ENCODE measurements around the gene POLE. TPM values are rescaled to one million over a fixed set of nuclear protein-coding genes. Genes with fewer than 3 reads are reported as not detected.

Gene POLE
- total and polyA plus RNA-seq, 9 of the 15 experiments (the other 6 are each of a cell fraction or from before 2014, with no cell fraction given), result 2.4 to 154 (median 49.6) TPM

DNA sequence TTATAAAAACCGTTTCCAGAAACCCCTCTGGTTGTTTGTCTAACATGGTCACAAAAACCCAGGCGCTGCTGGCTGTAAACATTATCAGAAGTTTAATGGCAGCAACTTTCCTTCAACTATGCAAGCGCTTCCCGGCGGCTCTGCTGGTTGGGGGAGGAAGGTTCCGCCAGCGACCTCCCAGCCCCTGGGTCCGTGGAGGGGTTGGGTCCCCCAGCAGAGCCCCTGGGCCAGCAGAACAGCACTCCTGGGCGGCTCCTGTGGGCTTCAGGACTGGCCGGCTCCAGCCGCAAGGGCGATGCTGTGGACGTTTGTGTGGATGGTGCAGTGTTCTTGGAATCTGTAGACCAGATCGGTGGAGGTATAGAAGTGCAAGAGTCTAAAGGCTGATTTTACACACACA lies 102.7 kb downstream of the POLE start (continued):
- TF ChIP-seq, protein P1, sequence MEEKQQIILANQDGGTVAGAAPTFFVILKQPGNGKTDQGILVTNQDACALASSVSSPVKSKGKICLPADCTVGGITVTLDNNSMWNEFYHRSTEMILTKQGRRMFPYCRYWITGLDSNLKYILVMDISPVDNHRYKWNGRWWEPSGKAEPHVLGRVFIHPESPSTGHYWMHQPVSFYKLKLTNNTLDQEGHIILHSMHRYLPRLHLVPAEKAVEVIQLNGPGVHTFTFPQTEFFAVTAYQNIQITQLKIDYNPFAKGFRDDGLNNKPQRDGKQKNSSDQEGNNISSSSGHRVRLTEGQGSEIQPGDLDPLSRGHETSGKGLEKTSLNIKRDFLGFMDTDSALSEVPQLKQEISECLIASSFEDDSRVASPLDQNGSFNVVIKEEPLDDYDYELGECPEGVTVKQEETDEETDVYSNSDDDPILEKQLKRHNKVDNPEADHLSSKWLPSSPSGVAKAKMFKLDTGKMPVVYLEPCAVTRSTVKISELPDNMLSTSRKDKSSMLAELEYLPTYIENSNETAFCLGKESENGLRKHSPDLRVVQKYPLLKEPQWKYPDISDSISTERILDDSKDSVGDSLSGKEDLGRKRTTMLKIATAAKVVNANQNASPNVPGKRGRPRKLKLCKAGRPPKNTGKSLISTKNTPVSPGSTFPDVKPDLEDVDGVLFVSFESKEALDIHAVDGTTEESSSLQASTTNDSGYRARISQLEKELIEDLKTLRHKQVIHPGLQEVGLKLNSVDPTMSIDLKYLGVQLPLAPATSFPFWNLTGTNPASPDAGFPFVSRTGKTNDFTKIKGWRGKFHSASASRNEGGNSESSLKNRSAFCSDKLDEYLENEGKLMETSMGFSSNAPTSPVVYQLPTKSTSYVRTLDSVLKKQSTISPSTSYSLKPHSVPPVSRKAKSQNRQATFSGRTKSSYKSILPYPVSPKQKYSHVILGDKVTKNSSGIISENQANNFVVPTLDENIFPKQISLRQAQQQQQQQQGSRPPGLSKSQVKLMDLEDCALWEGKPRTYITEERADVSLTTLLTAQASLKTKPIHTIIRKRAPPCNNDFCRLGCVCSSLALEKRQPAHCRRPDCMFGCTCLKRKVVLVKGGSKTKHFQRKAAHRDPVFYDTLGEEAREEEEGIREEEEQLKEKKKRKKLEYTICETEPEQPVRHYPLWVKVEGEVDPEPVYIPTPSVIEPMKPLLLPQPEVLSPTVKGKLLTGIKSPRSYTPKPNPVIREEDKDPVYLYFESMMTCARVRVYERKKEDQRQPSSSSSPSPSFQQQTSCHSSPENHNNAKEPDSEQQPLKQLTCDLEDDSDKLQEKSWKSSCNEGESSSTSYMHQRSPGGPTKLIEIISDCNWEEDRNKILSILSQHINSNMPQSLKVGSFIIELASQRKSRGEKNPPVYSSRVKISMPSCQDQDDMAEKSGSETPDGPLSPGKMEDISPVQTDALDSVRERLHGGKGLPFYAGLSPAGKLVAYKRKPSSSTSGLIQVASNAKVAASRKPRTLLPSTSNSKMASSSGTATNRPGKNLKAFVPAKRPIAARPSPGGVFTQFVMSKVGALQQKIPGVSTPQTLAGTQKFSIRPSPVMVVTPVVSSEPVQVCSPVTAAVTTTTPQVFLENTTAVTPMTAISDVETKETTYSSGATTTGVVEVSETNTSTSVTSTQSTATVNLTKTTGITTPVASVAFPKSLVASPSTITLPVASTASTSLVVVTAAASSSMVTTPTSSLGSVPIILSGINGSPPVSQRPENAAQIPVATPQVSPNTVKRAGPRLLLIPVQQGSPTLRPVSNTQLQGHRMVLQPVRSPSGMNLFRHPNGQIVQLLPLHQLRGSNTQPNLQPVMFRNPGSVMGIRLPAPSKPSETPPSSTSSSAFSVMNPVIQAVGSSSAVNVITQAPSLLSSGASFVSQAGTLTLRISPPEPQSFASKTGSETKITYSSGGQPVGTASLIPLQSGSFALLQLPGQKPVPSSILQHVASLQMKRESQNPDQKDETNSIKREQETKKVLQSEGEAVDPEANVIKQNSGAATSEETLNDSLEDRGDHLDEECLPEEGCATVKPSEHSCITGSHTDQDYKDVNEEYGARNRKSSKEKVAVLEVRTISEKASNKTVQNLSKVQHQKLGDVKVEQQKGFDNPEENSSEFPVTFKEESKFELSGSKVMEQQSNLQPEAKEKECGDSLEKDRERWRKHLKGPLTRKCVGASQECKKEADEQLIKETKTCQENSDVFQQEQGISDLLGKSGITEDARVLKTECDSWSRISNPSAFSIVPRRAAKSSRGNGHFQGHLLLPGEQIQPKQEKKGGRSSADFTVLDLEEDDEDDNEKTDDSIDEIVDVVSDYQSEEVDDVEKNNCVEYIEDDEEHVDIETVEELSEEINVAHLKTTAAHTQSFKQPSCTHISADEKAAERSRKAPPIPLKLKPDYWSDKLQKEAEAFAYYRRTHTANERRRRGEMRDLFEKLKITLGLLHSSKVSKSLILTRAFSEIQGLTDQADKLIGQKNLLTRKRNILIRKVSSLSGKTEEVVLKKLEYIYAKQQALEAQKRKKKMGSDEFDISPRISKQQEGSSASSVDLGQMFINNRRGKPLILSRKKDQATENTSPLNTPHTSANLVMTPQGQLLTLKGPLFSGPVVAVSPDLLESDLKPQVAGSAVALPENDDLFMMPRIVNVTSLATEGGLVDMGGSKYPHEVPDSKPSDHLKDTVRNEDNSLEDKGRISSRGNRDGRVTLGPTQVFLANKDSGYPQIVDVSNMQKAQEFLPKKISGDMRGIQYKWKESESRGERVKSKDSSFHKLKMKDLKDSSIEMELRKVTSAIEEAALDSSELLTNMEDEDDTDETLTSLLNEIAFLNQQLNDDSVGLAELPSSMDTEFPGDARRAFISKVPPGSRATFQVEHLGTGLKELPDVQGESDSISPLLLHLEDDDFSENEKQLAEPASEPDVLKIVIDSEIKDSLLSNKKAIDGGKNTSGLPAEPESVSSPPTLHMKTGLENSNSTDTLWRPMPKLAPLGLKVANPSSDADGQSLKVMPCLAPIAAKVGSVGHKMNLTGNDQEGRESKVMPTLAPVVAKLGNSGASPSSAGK (IDR thresholded peaks at IDR 0.05), result no peak
- no peak for TF ChIP-seq NCOA1 (IDR thresholded peaks at IDR 0.05; ENCODE audit: low read depth)
- TF ChIP-seq PRMT5 (CRISPR knock-in tag; IDR thresholded peaks at IDR 0.05), result no peak
- no peak for TF ChIP-seq HDAC1 (IDR thresholded peaks at IDR 0.05)
- no peak for TF ChIP-seq SIN3A (IDR thresholded peaks at IDR 0.05; ENCODE audit: borderline replicate concordance in 2 of 2, control insufficient read depth in 1 of 2, low read depth in 2 of 2, low read length in 2 of 2)
- TF ChIP-seq TCF3 (CRISPR knock-in tag; IDR thresholded peaks at IDR 0.05), result no peak
- TF ChIP-seq, protein P2, sequence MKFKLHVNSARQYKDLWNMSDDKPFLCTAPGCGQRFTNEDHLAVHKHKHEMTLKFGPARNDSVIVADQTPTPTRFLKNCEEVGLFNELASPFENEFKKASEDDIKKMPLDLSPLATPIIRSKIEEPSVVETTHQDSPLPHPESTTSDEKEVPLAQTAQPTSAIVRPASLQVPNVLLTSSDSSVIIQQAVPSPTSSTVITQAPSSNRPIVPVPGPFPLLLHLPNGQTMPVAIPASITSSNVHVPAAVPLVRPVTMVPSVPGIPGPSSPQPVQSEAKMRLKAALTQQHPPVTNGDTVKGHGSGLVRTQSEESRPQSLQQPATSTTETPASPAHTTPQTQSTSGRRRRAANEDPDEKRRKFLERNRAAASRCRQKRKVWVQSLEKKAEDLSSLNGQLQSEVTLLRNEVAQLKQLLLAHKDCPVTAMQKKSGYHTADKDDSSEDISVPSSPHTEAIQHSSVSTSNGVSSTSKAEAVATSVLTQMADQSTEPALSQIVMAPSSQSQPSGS (CRISPR knock-in tag; IDR thresholded peaks at IDR 0.05), result no peak
- no peak for TF ChIP-seq CXXC5 (CRISPR knock-in tag; IDR thresholded peaks at IDR 0.05)
- no peak for TF ChIP-seq PPARD (CRISPR knock-in tag; IDR thresholded peaks at IDR 0.05)
- no peak for TF ChIP-seq POLR3G (IDR thresholded peaks at IDR 0.05; ENCODE audit: extremely low read depth, insufficient read length, insufficient replicate concordance)
- TF ChIP-seq, protein P3, sequence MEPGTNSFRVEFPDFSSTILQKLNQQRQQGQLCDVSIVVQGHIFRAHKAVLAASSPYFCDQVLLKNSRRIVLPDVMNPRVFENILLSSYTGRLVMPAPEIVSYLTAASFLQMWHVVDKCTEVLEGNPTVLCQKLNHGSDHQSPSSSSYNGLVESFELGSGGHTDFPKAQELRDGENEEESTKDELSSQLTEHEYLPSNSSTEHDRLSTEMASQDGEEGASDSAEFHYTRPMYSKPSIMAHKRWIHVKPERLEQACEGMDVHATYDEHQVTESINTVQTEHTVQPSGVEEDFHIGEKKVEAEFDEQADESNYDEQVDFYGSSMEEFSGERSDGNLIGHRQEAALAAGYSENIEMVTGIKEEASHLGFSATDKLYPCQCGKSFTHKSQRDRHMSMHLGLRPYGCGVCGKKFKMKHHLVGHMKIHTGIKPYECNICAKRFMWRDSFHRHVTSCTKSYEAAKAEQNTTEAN (CRISPR knock-in tag; IDR thresholded peaks at IDR 0.05), result no peak
- TF ChIP-seq ZNF695 (CRISPR knock-in tag; IDR thresholded peaks at IDR 0.05), result no peak
- TF ChIP-seq SLC30A9 (CRISPR knock-in tag; IDR thresholded peaks at IDR 0.05), result no peak
- no peak for TF ChIP-seq HNRNPK (IDR thresholded peaks at IDR 0.05; ENCODE audit: low read depth, low read length, poor library complexity, severe bottlenecking)
